Right atrium auricular region (tissue), 2 donors: Measurements from ENCODE around the gene PHC2. TPM values are rescaled to one million over a fixed set of nuclear protein-coding genes. Genes with fewer than 3 reads are reported as not detected.

Experiments
- DNase-seq: peaks from one replicate; pipeline ENCODE4 v3.0.0-alpha.2; 2019; ENCODE audit warnings: low spot score
- H3K27ac ChIP-seq, 2 donors: fragments of 200-600 bp; sonication (generic); 1 replicate in 1 of 2; 2 replicates in 1 of 2; pipeline ENCODE4 v1.5.1; 2016 to 2019
- H3K27me3 ChIP-seq, 2 donors: fragments of 200-600 bp; sonication (generic); one replicate each; pipeline versions ENCODE4 v1.5.1 to v1.6.0; 2017 to 2019
- H3K36me3 ChIP-seq: fragments of 200-600 bp; sonication (generic); one replicate; pipeline ENCODE4 v1.5.1; 2016
- H3K4me1 ChIP-seq, 2 donors: fragments of 200-600 bp; sonication (generic); one replicate each; pipeline versions ENCODE4 v1.5.1 to v1.6.0; 2017 to 2019
- H3K4me3 ChIP-seq, 2 donors: fragments of 200-600 bp; sonication (generic); 1 replicate in 1 of 2; 2 replicates in 1 of 2; pipeline ENCODE4 v1.5.1; 2017 to 2019; ENCODE audit warnings: mild to moderate bottlenecking in 1 of 2, moderate library complexity in 1 of 2
- H3K9me3 ChIP-seq, 2 donors: fragments of 200-600 bp; sonication (generic); one replicate each; pipeline ENCODE4 v1.5.1; 2019
- total RNA-seq, 2 donors: library from RNA; depleted of rRNA; stranded (reverse); fragments of >200 nt; gene quantifications; one replicate each; pipeline ENCODE4 v1.1.0, GENCODE V29; 2016
- TF ChIP-seq, protein P1 (sequence below), 2 donors: fragments of 200-600 bp; sonication (generic); IDR thresholded peaks; one replicate each; pipeline ENCODE4 v1.5.1; 2019; ENCODE audit warnings: antibody characterized with exemption in 2 of 2

The PHC2 gene
- total RNA-seq, 2 donors from 2014 or later = 98.4 to 144 TPM

GRCh38 chr1:33347650-33347992, 83.3 kb downstream of the PHC2 start:
- no peaks in the 10 kb centered on the region for H3K27me3 ChIP-seq
- peak; percentile 83 for DNase-seq
- H3K27ac ChIP-seq = peak overlapping the region; percentile 99 to 100
- peak overlapping the region; percentile 97 to 98 for H3K4me3 ChIP-seq
- H3K4me1 ChIP-seq = peaks cover 0 to 71% of the 10 kb centered on the region in 2 donors
- H3K36me3 ChIP-seq = peaks cover 13% of the 10 kb centered on the region
- TF ChIP-seq, protein P1, sequence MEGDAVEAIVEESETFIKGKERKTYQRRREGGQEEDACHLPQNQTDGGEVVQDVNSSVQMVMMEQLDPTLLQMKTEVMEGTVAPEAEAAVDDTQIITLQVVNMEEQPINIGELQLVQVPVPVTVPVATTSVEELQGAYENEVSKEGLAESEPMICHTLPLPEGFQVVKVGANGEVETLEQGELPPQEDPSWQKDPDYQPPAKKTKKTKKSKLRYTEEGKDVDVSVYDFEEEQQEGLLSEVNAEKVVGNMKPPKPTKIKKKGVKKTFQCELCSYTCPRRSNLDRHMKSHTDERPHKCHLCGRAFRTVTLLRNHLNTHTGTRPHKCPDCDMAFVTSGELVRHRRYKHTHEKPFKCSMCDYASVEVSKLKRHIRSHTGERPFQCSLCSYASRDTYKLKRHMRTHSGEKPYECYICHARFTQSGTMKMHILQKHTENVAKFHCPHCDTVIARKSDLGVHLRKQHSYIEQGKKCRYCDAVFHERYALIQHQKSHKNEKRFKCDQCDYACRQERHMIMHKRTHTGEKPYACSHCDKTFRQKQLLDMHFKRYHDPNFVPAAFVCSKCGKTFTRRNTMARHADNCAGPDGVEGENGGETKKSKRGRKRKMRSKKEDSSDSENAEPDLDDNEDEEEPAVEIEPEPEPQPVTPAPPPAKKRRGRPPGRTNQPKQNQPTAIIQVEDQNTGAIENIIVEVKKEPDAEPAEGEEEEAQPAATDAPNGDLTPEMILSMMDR (IDR thresholded peaks at IDR 0.05) = no peak
- no peaks in the 10 kb centered on the region for H3K9me3 ChIP-seq

- peak overlapping the region; percentile 97 to 98 for H3K4me3 ChIP-seq
- peaks cover 17% of the 10 kb centered on the region for H3K36me3 ChIP-seq
- H3K27ac ChIP-seq = peak overlapping the region; percentile 99 to 100
- peaks cover 0 to 76% of the 10 kb centered on the region in 2 donors for H3K4me1 ChIP-seq
- H3K27me3 ChIP-seq = no peaks in the 10 kb centered on the region
- no peaks in the 10 kb centered on the region for H3K9me3 ChIP-seq
- TF ChIP-seq, protein P1 (IDR thresholded peaks at IDR 0.05) = no peak
- DNase-seq = peak; percentile 89
These were observed 83.8 kb downstream of the PHC2 start for GRCh38 chr1:33346927-33347649.

DNA sequence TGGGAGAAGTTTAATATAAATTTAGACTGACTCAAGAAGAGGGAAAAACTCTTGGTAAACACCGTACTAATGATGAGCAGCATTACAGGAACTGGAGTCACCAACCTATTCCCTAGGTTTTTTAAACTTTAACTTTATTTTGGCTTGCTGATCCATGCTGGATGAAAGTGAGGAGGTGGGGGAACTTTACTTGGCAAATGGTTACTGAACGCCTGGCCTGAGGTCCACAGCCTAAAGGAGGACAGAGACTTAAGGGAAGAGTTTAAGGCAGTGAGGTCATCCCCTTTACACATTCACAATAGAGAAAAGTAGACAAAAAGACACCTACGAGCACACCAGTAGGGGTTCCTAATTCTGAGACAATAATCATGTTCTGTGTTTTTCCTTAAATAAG, 84.4 kb downstream of the PHC2 start:
- Histone ChIP-seq H3K27ac (peak overlapping the region; percentile 99 to 100), H3K4me3 (peak overlapping the region; percentile 13 to 98), H3K9me3 (no peaks in the 10 kb centered on the region), H3K36me3 (peaks cover 17% of the 10 kb centered on the region), H3K27me3 (no peaks in the 10 kb centered on the region), H3K4me1 (peaks cover 0 to 82% of the 10 kb centered on the region in 2 donors)
- no peak for DNase-seq
- TF ChIP-seq, protein P1 (IDR thresholded peaks at IDR 0.05) = no peak

DNA sequence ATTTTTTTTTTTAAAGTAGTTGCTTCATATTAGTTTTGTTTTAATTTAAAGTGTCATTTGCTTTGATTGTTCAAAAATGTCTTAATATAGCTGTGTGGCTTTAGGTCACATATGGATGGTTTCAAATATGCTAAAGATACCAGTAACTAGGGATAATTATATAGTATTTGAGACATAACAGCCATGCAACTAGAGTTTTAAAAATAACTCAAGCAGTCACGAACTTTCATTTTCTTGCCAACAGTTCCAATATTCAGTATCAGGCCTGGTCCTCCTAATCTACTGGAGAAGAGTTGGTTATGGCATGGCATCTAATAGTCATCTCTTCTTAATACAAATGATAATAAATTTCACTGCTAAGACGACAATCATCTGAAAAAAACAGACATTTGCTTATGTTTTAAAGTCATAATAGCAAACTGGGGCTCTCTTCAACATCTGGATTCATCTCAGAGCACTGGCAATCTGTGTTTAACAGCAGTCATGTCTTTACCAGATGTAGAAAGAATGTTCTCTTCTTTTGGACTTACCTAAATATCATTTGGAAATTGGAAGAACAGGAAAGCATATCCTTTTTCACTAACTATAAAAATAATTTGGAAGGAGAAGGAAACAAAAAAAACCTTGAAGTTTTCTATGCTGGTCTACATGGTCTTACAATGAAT, 85.9 kb downstream of the PHC2 start:
- H3K36me3 ChIP-seq = peaks cover 21% of the 10 kb centered on the region
- H3K4me3 ChIP-seq = no peak overlapping the region
- H3K27me3 ChIP-seq = no peaks in the 10 kb centered on the region
- H3K4me1 ChIP-seq = peaks cover 0 to 88% of the 10 kb centered on the region in 2 donors
- TF ChIP-seq, protein P1 (IDR thresholded peaks at IDR 0.05) = no peak
- H3K27ac ChIP-seq = peak overlapping the region; percentile 99 to 100
- no peaks in the 10 kb centered on the region for H3K9me3 ChIP-seq
- no peak for DNase-seq

- TF ChIP-seq, protein P1 (IDR thresholded peaks at IDR 0.05) = no peak
- Histone ChIP-seq H3K4me1 (peaks cover 0 to 99% of the 10 kb centered on the region in 2 donors), H3K36me3 (peaks cover 21% of the 10 kb centered on the region), H3K27me3 (no peaks in the 10 kb centered on the region), H3K4me3 (no peak overlapping the region), H3K27ac (peak overlapping the region; percentile 99 to 100), H3K9me3 (no peaks in the 10 kb centered on the region)
- no peak for DNase-seq
These were observed 87.4 kb downstream of the PHC2 start for GRCh38 chr1:33343539-33343938.
